HG03520 (cell line): Measurements from ENCODE around the gene RNF223.
"Not testable (repeated sequence)": the region's sequence is repeated elsewhere in the genome, so short reads cannot be mapped to it uniquely, and the experiment has no call there.

ENCODE experiments used
- ATAC-seq: cut with Tn5 transposase; IDR thresholded peaks from one replicate; pipeline ENCODE4 v1.9.1; 2021; ENCODE audit warnings: mild to moderate bottlenecking, moderate library complexity; ENCODE audit not compliant: unreplicated experiment

Gene RNF223

GRCh38 chr1:1088029-1088800, 14.1 kb upstream of the RNF223 start:
- no peak for ATAC-seq

- ATAC-seq: no peak
Observed at GRCh38 chr1:1087351-1088028, 13.4 kb upstream of the RNF223 start.

GRCh38 chr1:1086911-1087341, 12.8 kb upstream of the RNF223 start:
- ATAC-seq: no peak

GRCh38 chr1:1085911-1086841, 12.1 kb upstream of the RNF223 start:
- ATAC-seq: no peak

GRCh38 chr1:1085171-1085841, 11.2 kb upstream of the RNF223 start:
- ATAC-seq: no peak

GRCh38 chr1:1084372-1085170, 10.5 kb upstream of the RNF223 start:
- no peak for ATAC-seq

GRCh38 chr1:1083416-1084371, 9.6 kb upstream of the RNF223 start:
- no peak for ATAC-seq

GRCh38 chr1:1082776-1083415, 8.8 kb upstream of the RNF223 start:
- ATAC-seq: no peak

GRCh38 chr1:1082239-1082775, 8.2 kb upstream of the RNF223 start:
- ATAC-seq: no peak

GRCh38 chr1:1081311-1082238, 7.5 kb upstream of the RNF223 start:
- no peak for ATAC-seq

- no peak for ATAC-seq
Observed at GRCh38 chr1:1080951-1081310, 6.8 kb upstream of the RNF223 start.

GRCh38 chr1:1080122-1080757, 6.1 kb upstream of the RNF223 start:
- ATAC-seq: no peak

- ATAC-seq: no peak
Observed at GRCh38 chr1:1079408-1080121, 5.5 kb upstream of the RNF223 start.

- not testable (repeated sequence) for ATAC-seq
Observed at GRCh38 chr1:1077396-1077795, 3.3 kb upstream of the RNF223 start.

- no peak for ATAC-seq
Observed at GRCh38 chr1:1075148-1075935, 1.2 kb upstream of the RNF223 start.
